GM18517 (cell line): ENCODE data around the gene ADGRB2.

ENCODE experiments used
- ATAC-seq: cut with Tn5 transposase; IDR thresholded peaks from one replicate; pipeline ENCODE4 v1.9.1; 2021; ENCODE audit warnings: mild to moderate bottlenecking, moderate library complexity; ENCODE audit not compliant: unreplicated experiment

The ADGRB2 gene

GRCh38 chr1:31783846-31784245, 19.7 kb upstream of the ADGRB2 start:
- no peak for ATAC-seq

- no peak for ATAC-seq
Measured at GRCh38 chr1:31782421-31783410, 18.6 kb upstream of the ADGRB2 start.

GRCh38 chr1:31781756-31782371, 17.7 kb upstream of the ADGRB2 start:
- no peak for ATAC-seq

- no peak for ATAC-seq
Measured at GRCh38 chr1:31781138-31781755, 17.1 kb upstream of the ADGRB2 start.

GRCh38 chr1:31780632-31781031, 16.5 kb upstream of the ADGRB2 start:
- no peak for ATAC-seq

GRCh38 chr1:31779687-31780086, 15.5 kb upstream of the ADGRB2 start:
- ATAC-seq, result no peak

- ATAC-seq, result no peak
Measured at GRCh38 chr1:31778763-31779488, 14.8 kb upstream of the ADGRB2 start.

GRCh38 chr1:31776516-31776915, 12.4 kb upstream of the ADGRB2 start:
- ATAC-seq, result no peak

GRCh38 chr1:31776032-31776431, 11.9 kb upstream of the ADGRB2 start:
- no peak for ATAC-seq

GRCh38 chr1:31775210-31775999, 11.3 kb upstream of the ADGRB2 start:
- no peak for ATAC-seq

- no peak for ATAC-seq
Measured at GRCh38 chr1:31774495-31774894, 10.4 kb upstream of the ADGRB2 start.

GRCh38 chr1:31773861-31774260, 9.7 kb upstream of the ADGRB2 start:
- no peak for ATAC-seq

GRCh38 chr1:31772669-31773248, 8.6 kb upstream of the ADGRB2 start:
- ATAC-seq, result no peak

- no peak for ATAC-seq
Measured at GRCh38 chr1:31771891-31772668, 7.9 kb upstream of the ADGRB2 start.

- ATAC-seq, result no peak
Measured at GRCh38 chr1:31769720-31770390, 5.7 kb upstream of the ADGRB2 start.

- ATAC-seq, result no peak
Measured at GRCh38 chr1:31768939-31769704, 5.0 kb upstream of the ADGRB2 start.

- ATAC-seq, result no peak
Measured at GRCh38 chr1:31768407-31768907, 4.3 kb upstream of the ADGRB2 start.

- no peak for ATAC-seq
Measured at GRCh38 chr1:31767225-31767624, 3.1 kb upstream of the ADGRB2 start.
